GM18909 (cell line): ENCODE measurements around the gene RHCG.

Experiments used
- ATAC-seq: cut with Tn5 transposase; IDR thresholded peaks from one replicate; pipeline ENCODE4 v1.9.1; 2021; ENCODE audit warnings: mild to moderate bottlenecking; ENCODE audit not compliant: unreplicated experiment, poor library complexity

The RHCG gene

GRCh38 chr15:89506026-89506686 is 9.8 kb upstream of the RHCG start:
- no peak for ATAC-seq

GRCh38 chr15:89504166-89504565 is 7.8 kb upstream of the RHCG start:
- no peak for ATAC-seq

DNA sequence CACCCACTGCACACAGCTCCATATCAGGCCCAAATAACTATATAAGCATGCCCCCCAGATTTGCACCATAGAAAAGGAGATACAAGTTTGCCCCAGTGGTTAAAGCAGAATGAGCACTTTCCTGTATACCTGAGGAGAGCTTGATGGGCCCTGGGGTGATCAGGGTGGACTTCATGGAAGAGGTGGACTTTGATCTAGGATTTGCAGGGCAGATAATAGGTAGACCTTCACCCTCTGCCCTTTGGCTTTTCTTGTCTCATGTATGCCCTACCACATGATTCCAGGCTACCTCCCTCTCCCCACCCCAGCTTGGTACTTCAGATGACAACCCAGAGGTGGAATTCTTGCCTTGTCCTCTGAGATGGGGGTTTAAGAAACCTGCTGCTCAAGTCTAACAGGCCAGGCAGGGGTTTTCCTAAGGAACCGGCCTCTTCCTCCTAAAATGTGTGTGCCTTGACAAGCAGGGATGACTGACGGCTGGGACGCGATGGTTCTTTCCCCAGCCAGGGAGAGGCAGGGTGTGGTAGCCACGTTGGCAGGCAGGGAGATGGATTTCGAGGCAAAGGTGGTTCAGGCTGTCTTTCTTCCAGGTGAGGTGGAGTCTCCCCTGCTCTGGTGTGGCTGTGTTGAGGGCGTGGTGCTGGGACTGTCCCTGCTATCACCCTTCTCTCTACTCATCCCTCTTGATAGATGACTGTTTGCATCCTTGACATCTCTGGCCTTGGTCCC is 6.6 kb upstream of the RHCG start:
- no peak for ATAC-seq

DNA sequence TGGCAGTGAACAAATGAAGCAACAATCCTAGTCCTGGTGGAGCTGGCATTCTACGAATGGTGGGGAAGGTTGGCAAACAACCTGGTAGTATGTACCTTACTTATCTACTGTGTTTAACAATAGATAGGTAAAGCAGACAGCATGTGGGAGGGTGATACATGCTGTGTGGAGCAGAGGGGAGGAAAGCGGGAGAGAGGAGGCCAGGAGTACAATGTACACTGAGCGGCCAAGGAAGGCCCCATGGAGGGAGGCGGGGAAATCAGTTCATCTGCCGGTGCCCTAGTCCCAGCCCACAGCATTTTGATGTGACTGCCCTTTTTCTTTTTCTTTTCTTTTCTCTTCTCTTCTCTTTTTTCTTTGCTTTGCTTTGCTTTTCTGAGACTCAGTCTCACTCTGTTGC is 5.3 kb upstream of the RHCG start:
- ATAC-seq: no peak

GRCh38 chr15:89500397-89501270 is 4.3 kb upstream of the RHCG start:
- no peak for ATAC-seq

DNA sequence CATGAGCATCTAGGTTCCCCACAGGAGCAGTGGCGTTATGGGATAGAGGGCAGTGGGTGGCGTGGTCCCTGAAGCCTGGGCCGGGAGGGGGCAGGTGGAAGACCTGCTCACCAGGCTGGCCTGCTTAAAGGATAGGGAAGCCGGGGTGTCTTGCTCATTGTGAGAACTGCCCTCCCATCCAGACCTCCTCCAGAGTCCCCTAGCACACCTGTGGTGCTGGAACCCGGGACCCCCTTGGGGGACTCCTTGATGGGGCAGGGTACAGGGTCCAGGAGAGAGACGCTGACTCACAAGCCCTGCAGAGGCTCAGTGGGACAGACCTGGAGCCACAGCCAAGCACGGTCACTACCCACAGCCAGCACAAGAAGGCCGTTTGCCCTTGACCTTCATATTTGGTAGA is 2.8 kb upstream of the RHCG start:
- no peak for ATAC-seq

- no peak for ATAC-seq
These were observed 2.2 kb upstream of the RHCG start for GRCh38 chr15:89498574-89498906.

- ATAC-seq: no peak
These were observed 848 bp upstream of the RHCG start for GRCh38 chr15:89497231-89497630.

DNA sequence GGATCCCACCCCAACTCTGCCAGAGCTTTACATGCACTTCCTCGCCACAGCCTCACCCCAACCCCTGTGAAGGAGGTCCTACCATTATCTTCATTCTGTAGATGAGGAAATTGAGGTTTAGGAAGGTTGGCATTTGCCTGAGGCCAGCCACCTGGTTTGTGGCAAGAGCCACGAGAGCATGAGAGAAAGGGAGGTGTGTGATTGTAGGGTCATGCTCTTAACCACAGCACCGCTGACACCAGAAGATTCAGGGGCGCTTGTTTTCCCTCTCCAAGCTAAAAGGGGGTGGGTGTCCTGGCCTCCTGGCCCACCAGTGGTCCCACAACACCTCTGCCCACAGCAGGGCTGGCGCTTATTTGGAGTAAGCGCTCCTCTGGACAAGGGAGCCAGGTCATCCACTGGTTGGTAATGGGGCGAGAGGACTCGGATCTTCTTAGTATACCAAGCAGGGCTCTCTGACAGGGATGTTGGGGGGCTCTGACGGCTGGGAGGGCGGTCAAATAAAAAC is 691 bp downstream of the RHCG start:
- no peak for ATAC-seq

GRCh38 chr15:89494941-89495637 is 1.3 kb downstream of the RHCG start:
- ATAC-seq: no peak

DNA sequence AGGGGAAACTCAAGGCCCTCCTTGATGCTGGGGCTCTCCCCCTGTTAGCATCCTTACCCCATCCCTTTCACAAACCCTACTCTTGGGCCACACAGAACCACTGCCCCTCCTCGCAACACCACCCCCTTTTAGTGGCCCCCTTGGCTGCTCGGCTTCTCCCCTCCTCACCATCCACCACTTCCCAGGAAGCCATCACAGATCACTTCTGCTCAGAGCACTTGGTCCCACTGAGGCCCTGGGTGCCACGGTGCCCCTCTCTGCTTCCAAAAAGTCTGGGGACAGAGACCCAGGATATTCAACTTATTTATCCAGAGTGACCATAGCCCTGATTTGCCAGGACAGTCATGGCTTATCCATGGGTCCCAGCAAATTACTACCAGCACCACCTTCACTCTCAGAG is 2.4 kb downstream of the RHCG start:
- no peak for ATAC-seq

DNA sequence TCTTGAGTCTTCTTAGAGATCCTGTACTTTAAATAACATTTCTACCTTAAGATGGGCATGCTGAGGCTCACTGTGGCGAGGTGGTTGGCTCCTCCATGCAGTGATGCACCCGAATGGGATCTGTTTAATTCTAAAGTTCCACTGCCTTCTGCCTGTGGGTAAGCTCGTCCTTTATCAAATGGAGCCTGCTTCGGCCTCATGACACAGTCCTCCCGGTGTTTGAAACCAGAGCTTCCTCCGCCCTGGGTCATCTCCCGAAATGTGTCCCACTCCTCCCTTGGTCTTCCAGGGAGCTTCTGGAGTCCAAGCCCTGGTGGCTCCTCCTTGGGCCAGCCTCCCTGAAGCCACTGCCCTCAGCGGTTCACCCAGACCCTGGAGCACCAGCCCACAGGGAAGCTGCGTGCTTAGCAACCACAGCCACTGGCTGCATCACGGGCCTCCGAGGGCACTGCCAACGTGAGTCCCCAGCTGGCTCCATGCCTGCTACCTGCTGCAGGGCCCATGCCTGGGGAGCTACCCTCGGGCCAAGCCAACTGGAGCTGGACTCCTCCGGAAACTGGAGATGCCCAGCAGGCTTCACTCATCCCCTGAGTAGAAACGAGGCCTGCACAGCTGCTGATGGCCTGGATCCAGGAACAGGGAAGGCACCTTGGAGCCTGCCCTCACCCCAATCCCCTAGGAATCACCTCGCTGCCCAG is 3.3 kb downstream of the RHCG start:
- no peak for ATAC-seq

GRCh38 chr15:89492111-89492641 is 4.2 kb downstream of the RHCG start:
- ATAC-seq: no peak

DNA sequence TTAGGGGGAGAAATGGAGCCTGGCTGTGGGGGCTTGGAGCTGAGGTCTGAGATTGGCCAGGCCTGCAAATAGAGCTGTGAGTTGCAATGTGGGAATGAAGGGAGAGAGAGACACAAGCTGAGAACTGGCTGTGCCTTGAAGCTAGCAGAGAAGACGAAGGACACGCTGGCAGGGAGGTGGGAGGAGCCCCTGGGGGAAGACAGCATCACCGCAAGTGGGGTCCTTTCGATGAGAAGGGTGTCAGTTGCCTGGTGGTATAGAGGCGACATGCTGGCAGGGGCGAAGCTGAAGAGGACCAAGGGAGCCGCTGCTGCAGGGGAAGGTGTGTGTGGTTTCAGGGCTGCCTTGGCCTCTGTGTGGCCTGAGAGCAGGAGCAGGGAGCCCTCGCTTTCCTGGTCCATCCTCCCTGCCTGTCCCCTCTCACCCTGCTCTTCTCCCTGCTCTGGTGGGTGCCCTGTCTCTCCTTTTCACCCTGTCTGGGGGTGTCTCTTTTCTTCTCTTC is 5.5 kb downstream of the RHCG start:
- ATAC-seq: no peak

DNA sequence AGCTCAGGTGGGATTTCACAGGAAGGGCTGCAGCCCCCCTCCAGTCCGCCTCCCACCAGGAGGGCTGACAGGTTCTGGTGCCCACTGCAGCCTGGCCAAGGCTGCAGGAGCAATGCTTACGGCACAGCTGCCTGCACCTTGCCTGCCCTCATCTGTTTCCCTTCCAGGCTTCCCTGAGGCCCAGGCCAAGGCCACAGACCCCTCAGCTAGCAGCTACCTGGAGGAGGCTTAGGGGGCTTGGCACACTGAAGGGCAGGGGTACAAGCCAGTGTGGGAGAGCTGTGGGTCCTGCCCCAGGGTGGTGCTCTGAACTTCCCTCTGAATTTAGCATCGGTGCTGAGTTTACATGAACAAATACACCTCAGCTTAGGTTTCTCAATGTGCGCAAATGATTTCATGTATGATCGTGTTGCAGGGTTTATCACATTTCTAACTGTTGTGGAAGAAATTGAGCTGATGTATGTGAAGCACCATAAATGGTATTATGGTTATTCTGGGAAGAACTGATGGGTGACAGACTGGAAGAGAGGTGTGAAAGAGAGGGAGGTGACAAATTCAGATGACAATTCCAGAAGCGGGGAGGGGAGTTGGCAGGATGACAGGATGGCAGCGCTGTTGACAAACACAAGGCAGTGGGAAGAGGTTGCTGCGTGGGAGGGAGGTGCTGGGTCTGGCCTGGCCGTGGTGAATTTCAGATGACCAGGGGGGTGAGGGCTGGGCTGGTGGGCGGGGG is 6.1 kb downstream of the RHCG start:
- no peak for ATAC-seq

- no peak for ATAC-seq
These were observed 7.0 kb downstream of the RHCG start for GRCh38 chr15:89489376-89489775.

DNA sequence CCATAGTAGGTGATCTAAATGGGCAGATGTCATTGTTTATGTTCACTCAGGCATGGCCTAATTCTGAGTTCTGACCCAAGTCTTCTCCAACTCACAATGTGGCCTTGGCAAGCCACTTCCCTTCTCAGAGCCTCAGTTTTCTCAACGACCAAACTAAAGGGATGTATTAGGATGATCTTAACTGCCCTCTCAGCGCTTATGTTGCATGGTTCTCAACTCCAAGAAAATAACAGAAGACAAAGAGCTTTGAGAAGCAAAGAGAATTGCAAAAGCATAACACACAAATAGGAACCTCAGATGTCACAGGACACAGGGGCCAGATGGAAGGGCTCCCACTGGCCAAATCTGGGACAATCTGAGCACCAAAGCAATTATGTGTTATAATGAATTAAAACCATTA is 8.6 kb downstream of the RHCG start:
- ATAC-seq: no peak

DNA sequence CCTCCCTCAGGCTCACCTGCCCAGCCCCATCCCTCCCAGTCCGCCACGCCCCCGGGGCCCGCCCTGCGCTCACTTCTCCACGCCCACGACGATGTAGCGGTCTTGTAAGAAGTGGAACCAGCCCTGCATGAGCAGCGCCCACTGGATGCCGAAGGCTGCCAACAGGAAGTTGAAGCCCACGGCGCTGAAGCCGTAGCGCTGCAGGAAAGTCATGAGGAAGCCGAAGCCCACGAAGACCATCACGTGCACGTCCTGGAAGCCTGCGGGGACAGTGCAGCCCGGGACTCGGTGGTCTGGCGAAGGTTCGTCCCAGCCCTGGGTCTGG is 9.7 kb downstream of the RHCG start:
- no peak for ATAC-seq

DNA sequence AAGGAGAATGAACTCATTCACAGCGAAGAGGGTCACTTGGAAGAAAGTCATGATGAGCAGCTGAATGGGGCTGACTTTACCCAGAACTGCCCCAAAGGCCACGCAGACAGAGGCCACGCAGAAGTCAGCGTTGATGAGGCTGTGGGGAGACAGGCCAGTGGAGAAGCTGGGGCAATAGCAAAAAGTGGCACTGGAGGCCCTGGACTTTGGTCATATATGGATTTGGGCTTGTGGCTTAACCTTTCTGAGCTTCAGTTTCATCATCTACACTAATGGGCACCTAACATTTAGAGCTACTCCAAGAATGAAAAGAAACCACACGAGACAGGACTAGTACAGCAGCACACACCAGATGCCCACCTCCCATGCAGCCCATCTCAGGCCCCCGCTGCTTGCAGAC is 13.3 kb downstream of the RHCG start:
- ATAC-seq: no peak
